Measurements from ENCODE around the gene CLC.
"Not testable (repeated sequence)": the region's sequence is repeated elsewhere in the genome, so short reads cannot be mapped to it uniquely, and the experiment has no call there.

The CLC gene

GRCh38 chr19:39729594-39729993 lies 8.2 kb downstream of the CLC start:
- DNase-seq (ENCODE audit: low read depth in 2 of 2), result no peak

GRCh38 chr19:39728040-39728439 lies 9.8 kb downstream of the CLC start:
- DNase-seq (ENCODE audit: low read depth in 2 of 2), result no peak

GRCh38 chr19:39727070-39727800 lies 10.6 kb downstream of the CLC start:
- no peak for DNase-seq (ENCODE audit: low read depth in 2 of 2)

GRCh38 chr19:39725995-39726394 lies 11.8 kb downstream of the CLC start:
- no peak for DNase-seq (ENCODE audit: low read depth in 2 of 2)

- not testable (repeated sequence) for DNase-seq (ENCODE audit: low read depth in 2 of 2)
Observed at GRCh38 chr19:39720144-39720543, 17.7 kb downstream of the CLC start.

GRCh38 chr19:39710333-39710890 lies 27.4 kb downstream of the CLC start:
- DNase-seq (ENCODE audit: low read depth in 2 of 2), result no peak

- no peak for DNase-seq (ENCODE audit: low read depth in 2 of 2)
Observed at GRCh38 chr19:39709026-39709872, 28.6 kb downstream of the CLC start.

GRCh38 chr19:39708594-39708993 lies 29.2 kb downstream of the CLC start:
- DNase-seq (ENCODE audit: low read depth in 2 of 2), result no peak

GRCh38 chr19:39705578-39706188 lies 32.1 kb downstream of the CLC start:
- DNase-seq (ENCODE audit: low read depth in 2 of 2), result peak in 1 of 2 donors; percentile 26

GRCh38 chr19:39704181-39705044 lies 33.4 kb downstream of the CLC start, which contains the start of gene LGALS14:
LGALS14 (plus strand) TSS chr19:39704481; CDS start chr19:39704529, 48 bp downstream.
- peak in 1 of 2 donors; percentile 24 for DNase-seq (ENCODE audit: low read depth in 2 of 2)

GRCh38 chr19:39701291-39701690 lies 36.5 kb downstream of the CLC start:
- no peak for DNase-seq (ENCODE audit: low read depth in 2 of 2)

GRCh38 chr19:39698535-39698934 lies 39.3 kb downstream of the CLC start:
- DNase-seq (ENCODE audit: low read depth in 2 of 2), result no peak

- no peak for DNase-seq (ENCODE audit: low read depth in 2 of 2)
Observed at GRCh38 chr19:39696387-39696786, 41.4 kb downstream of the CLC start.

GRCh38 chr19:39695759-39696158 lies 42.1 kb downstream of the CLC start:
- DNase-seq (ENCODE audit: low read depth in 2 of 2), result no peak

GRCh38 chr19:39692822-39693221 lies 45.0 kb downstream of the CLC start:
- DNase-seq (ENCODE audit: low read depth in 2 of 2), result no peak

- DNase-seq (ENCODE audit: low read depth in 2 of 2), result no peak
Observed at GRCh38 chr19:39692166-39692565, 45.7 kb downstream of the CLC start.

GRCh38 chr19:39688637-39689036 lies 49.2 kb downstream of the CLC start:
- not testable (repeated sequence) for DNase-seq (ENCODE audit: low read depth in 2 of 2)

GRCh38 chr19:39686739-39687138 lies 51.1 kb downstream of the CLC start:
- DNase-seq (ENCODE audit: low read depth in 2 of 2), result no peak

GRCh38 chr19:39684267-39684666 lies 53.6 kb downstream of the CLC start:
- no peak for DNase-seq (ENCODE audit: low read depth in 2 of 2)

GRCh38 chr19:39681416-39681815 lies 56.4 kb downstream of the CLC start:
- no peak for DNase-seq (ENCODE audit: low read depth in 2 of 2)
